HUES64 (cell line): ENCODE measurements around the gene MAP3K5.
"Not testable (repeated sequence)": the region's sequence is repeated elsewhere in the genome, so short reads cannot be mapped to it uniquely, and the experiment has no call there.

Source experiments
- H3K27ac ChIP-seq: 2 replicates; pipeline ENCODE4 v1.7.0; 2013; ENCODE audit warnings: low read depth, low read length, inconsistent platforms
- H3K27me3 ChIP-seq: 2 replicates; pipeline ENCODE4 v1.6.1; 2013; ENCODE audit warnings: mild to moderate bottlenecking, low read length; ENCODE audit not compliant: insufficient read depth
- H3K36me3 ChIP-seq: 2 replicates; pipeline ENCODE4 v1.6.1; 2013; ENCODE audit warnings: mild to moderate bottlenecking, low read length; ENCODE audit not compliant: insufficient read depth
- H3K4me1 ChIP-seq: 2 replicates; pipeline ENCODE4 v1.6.1; 2013; ENCODE audit warnings: mild to moderate bottlenecking, low read length, moderate library complexity; ENCODE audit not compliant: insufficient read depth
- H3K4me3 ChIP-seq: 2 replicates; pipeline ENCODE4 v1.5.1; 2013; ENCODE audit warnings: mild to moderate bottlenecking, low read length, moderate library complexity
- H3K9ac ChIP-seq: 2 replicates; pipeline ENCODE4 v1.6.1; 2013; ENCODE audit warnings: mild to moderate bottlenecking, low read depth, low read length
- H3K9me3 ChIP-seq: 2 replicates; pipeline ENCODE4 v1.6.1; 2013; ENCODE audit warnings: low read depth, low read length; ENCODE audit not compliant: insufficient read depth
- WGBS: fragments of 150-250, 120-280 bp; methylation state at CpG from one replicate; pipeline ENCODE4 v1.1.7; 2013; ENCODE audit warnings: missing lambda C conversion rate; 5-methylcytosine and 5-hydroxymethylcytosine counted together

The MAP3K5 gene

DNA sequence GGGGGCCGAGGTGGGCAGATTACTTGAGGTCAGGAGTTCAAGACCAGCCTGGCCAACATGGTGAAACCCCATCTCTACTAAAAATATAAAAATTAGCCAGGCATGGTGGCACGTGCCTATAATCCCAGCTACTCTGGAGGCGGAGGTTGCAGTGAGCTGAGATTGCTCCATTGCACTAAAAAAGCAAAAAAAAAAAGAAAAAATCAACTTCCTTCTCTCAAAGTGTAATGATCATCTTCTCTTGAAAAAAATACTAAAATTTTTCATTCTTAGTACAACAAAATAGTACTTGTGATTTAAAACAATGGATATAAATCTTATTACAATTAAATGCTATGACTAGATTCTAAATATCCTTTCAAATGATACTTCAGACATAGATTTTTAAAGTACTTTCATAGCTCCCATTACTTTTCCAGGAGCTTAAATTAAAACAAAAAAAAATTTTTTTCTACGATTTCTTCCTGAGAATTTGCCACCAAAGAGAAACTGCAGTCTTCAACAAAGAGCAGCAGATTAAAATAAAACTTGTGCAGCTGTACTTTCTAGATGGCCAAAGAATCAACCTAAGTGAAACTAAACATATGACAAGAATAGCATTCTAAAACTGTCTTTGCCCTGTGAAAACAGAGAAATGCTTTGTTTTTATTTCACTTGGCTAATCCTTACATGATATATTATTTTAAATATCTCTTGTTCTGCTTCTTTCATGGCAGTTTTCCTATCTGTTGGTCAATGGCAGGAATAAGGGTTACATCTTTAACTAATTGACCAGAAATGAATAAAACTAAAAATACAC is 75.2 kb downstream of the MAP3K5 start:
- Histone ChIP-seq H3K4me3 (no peak overlapping the region), H3K9ac (no peak overlapping the region), H3K27ac (no peak overlapping the region), H3K4me1 (peaks cover 11% of the 10 kb centered on the region), H3K9me3 (peaks cover 4% of the 10 kb centered on the region; the same call in 1 of the 2 replicates), H3K27me3 (no peaks in the 10 kb centered on the region), H3K36me3 (no peaks in the 10 kb centered on the region)
- WGBS: 91% methylated on average over 4 of the region's 4 CpGs

DNA sequence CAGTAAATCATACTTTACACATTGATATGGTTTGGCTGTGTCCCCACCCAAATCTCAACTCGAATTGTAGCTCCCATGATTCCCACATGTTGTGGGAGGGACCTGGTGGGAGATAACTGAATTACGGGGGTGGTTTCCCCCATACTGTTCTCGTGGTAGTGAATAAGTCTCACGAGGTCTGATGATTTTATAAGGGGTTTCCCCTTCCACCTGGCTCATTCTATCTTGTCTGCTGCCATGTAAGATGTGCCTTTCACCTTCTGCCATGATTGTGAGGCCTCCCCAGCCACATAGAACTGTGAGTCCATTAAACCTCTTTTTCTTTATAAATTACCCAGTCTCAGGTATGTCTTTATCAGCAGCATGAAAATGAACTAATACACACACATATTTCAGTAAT is 79.6 kb downstream of the MAP3K5 start:
- not testable (repeated sequence) for H3K9me3 ChIP-seq, H3K4me1 ChIP-seq, H3K27me3 ChIP-seq, H3K27ac ChIP-seq, H3K36me3 ChIP-seq, H3K4me3 ChIP-seq, H3K9ac ChIP-seq
- 89% methylated on average over 4 of the region's 4 CpGs for WGBS

DNA sequence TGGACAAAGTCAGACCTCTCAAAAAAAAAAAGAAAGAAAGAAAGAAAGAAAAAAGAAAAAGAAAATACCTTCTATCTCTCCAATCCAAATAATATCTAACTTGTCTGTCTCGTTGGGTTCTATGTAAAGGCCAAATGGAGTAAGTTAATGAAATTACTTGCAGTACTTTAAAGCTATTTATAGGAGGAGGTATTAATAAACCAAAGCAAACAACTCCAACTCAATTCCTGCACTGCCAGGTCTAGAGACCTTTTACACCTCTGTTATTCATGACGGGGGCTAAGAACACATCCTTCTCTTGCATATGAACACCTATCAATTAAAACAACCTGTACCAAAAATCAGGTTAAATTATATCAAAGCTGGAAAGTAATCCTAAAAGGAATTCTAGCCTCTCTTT is 80.6 kb downstream of the MAP3K5 start:
- H3K9ac ChIP-seq: no peak overlapping the region
- H3K27ac ChIP-seq: no peak overlapping the region
- WGBS: 96% methylated on average over 1 of the region's 2 CpGs

DNA sequence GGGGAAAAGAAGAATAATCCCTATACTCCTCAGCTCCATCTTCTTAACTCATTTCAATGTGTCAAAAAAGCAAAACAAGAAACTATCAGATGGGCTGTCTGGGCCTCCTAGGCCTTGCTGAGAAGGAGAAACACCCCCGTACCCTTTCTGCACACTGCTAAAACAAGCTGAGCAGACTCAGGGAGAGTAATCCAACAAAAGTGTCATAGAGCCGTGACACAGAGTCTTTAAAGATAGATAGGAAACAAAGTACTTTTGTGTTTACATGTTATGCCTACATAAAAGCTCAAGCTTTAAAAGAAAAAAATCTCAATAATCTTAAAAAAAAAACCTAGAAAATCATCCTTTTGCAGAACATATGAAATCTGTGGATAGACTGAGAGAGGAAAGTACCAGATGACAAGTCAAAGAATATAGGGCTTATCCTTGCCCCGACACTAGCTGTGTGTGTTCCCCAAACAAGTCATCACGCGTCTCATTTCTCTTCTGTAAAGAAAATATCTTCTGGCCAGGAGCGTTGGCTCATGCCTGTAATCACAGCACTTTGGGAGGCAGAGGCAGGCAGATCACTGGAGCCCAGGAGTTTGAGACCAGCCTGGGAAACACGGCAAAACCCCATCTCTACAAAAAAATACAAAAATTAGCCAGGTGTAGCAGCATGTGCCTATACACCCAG is 81.3 kb downstream of the MAP3K5 start:
- Histone ChIP-seq H3K9me3 (no peaks in the 10 kb centered on the region), H3K4me1 (no peaks in the 10 kb centered on the region), H3K4me3 (no peak overlapping the region), H3K27me3 (no peaks in the 10 kb centered on the region), H3K36me3 (no peaks in the 10 kb centered on the region), H3K9ac (no peak overlapping the region), H3K27ac (no peak overlapping the region)
- 96% methylated on average over 6 of the region's 7 CpGs for WGBS

More for the DNA sequence above, 80.6 kb downstream of the MAP3K5 start:
- no peaks in the 10 kb centered on the region for H3K36me3 ChIP-seq
- no peaks in the 10 kb centered on the region for H3K9me3 ChIP-seq
- no peaks in the 10 kb centered on the region for H3K4me1 ChIP-seq
- no peaks in the 10 kb centered on the region for H3K27me3 ChIP-seq
- no peak overlapping the region for H3K4me3 ChIP-seq

DNA sequence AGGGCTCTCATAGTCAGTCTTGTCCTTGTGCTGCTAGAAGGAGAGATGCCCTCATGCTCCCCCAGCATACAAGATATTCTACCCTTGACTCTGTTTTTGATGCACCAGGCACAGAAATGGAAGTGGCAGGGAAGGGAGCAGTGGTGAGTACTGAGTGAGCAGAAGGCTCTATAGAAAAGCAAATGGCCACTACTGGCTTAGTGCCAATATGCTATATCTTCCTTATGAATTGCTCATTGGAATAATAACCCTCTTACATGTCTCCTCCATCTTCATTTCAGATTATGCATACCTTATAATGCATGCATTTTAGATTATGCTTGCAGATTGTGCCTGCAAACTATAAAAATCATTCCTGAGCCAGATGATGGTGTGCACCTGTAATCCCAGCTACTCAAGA is 82.8 kb downstream of the MAP3K5 start:
- Histone ChIP-seq H3K9ac (no peak overlapping the region), H3K4me1 (no peaks in the 10 kb centered on the region), H3K27me3 (no peaks in the 10 kb centered on the region), H3K27ac (no peak overlapping the region), H3K36me3 (no peaks in the 10 kb centered on the region), H3K4me3 (no peak overlapping the region), H3K9me3 (no peaks in the 10 kb centered on the region)

DNA sequence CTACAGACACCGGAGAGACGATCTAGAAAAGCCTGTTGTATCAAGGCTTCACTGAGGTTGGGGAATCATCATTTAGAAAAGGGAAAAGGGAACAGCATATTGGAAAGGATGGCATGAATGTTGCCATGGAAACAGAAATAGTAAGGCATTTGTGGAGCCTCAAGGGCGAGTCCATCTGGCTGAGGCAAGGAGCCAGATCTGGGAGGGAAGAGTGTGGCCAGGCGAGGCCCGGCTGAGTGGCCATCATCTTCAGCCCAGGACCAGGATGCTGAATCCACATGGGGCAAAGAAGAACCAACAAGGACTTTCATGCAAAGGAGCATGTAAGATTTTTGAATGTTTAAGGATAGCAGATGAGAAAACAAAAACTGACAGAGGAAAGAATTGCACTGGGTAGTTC is 85.8 kb downstream of the MAP3K5 start:
- Histone ChIP-seq H3K36me3 (no peaks in the 10 kb centered on the region), H3K27ac (no peak overlapping the region), H3K4me3 (no peak overlapping the region), H3K9me3 (no peaks in the 10 kb centered on the region), H3K27me3 (no peaks in the 10 kb centered on the region), H3K9ac (no peak overlapping the region), H3K4me1 (no peaks in the 10 kb centered on the region)
- WGBS: 92% methylated on average over 5 of the region's 5 CpGs

DNA sequence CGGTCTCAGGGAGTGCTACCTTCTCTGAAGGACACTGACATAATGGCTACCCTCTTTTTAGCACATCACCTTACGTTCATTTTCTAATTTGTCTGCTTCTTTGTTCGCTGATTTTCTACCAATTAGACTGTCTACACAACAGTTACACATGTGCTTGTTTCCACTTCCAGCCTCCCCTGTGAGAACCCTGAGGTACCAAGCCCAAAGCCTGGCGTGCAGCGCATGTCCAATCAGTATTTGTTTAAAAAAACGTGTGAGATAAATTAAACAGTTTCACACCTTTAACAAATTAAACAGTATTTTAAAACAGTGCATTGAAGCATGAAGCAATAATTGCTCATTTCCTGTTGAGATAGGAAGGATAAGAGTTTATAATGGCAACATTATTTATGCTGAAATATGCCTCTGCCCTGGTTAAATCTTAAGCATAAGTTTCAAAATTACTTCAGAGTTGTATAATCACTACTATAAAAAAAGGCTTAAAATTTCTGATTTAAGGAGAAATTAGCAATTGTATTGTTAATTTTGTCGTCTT is 88.9 kb downstream of the MAP3K5 start:
- H3K27me3 ChIP-seq: no peaks in the 10 kb centered on the region
- H3K27ac ChIP-seq: no peak overlapping the region
- H3K4me3 ChIP-seq: no peak overlapping the region
- H3K36me3 ChIP-seq: no peaks in the 10 kb centered on the region
- no peaks in the 10 kb centered on the region for H3K4me1 ChIP-seq
- H3K9ac ChIP-seq: no peak overlapping the region
- H3K9me3 ChIP-seq: no peaks in the 10 kb centered on the region
- 91% methylated on average over 7 of the region's 7 CpGs for WGBS

DNA sequence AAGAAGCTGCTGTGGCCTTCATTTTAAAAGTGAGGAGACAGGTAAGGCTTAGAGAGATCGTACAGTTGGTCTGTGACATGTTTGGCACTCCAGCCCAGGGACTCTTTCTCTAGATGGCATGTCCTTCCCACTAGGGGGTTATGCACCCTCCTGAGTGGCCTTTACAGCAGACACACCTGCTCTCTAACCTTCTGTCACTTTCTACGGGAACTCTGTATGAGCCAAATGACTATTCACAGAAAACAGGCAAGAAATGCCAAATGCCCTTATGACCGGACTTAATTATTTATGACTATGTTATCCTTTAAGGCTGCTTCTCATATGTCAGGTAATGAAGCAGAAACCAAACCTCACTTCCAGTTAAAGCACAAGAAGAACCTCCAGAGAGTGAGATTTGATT is 91.2 kb downstream of the MAP3K5 start:
- no peak overlapping the region for H3K4me3 ChIP-seq
- H3K9ac ChIP-seq: no peak overlapping the region
- no peaks in the 10 kb centered on the region for H3K36me3 ChIP-seq
- no peak overlapping the region for H3K27ac ChIP-seq
- no peaks in the 10 kb centered on the region for H3K9me3 ChIP-seq
- no peaks in the 10 kb centered on the region for H3K27me3 ChIP-seq
- H3K4me1 ChIP-seq: no peaks in the 10 kb centered on the region
- 94% methylated on average over 3 of the region's 3 CpGs for WGBS

DNA sequence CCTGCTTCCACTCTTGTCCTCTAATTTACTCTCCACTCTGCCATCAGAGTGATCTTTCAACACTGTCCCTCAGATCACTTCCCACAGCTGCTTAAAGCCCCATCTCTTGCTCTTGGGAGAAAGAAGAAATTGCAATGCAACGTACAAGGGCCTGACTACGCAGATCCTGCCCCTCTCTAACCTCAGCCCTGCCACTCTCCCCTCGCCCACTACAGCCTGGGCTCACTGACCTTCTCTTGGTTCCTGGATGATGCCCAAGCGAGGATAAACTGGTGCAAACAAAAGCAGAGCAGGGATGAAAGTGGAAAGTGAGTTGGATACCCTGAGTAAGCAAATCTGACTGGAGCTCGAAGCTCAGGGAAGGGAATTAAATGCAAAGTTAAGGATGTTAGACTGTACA is 92.9 kb downstream of the MAP3K5 start:
- Histone ChIP-seq H3K4me1 (no peaks in the 10 kb centered on the region), H3K27ac (no peak overlapping the region), H3K27me3 (no peaks in the 10 kb centered on the region), H3K36me3 (no peaks in the 10 kb centered on the region), H3K9ac (no peak overlapping the region), H3K9me3 (no peaks in the 10 kb centered on the region), H3K4me3 (no peak overlapping the region)
- 82% methylated on average over 5 of the region's 5 CpGs for WGBS

DNA sequence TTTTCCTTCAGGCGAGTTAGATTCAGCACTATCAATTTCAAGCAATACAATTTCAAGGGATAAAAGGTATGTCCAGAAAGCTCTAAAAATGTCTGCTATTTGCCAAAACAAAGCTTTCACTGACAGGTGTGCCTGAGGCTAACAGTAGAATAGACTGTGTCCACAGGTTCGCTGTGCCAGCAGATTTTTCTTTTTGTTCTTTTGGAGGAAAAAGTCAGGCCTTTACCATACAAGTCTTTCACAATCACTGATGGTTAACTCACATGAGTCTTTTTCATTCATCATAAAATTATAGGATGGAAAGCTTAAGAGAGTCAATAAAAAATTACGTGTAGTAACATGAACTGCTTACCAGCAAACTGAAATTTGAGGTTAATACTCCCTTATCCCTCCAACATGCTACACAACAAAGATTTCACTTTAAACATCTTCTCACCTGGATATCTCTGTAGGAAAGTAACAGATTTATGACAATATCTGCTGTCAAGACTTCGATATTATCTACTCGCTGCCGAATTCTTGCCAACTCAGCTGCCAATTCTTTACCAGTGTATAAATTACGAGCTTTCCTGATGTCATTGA is 95.4 kb downstream of the MAP3K5 start:
- WGBS: 91% methylated on average over 7 of the region's 7 CpGs
- Histone ChIP-seq H3K27ac (no peak overlapping the region), H3K4me3 (no peak overlapping the region), H3K9me3 (no peaks in the 10 kb centered on the region), H3K9ac (no peak overlapping the region), H3K27me3 (no peaks in the 10 kb centered on the region), H3K4me1 (no peaks in the 10 kb centered on the region), H3K36me3 (no peaks in the 10 kb centered on the region)

DNA sequence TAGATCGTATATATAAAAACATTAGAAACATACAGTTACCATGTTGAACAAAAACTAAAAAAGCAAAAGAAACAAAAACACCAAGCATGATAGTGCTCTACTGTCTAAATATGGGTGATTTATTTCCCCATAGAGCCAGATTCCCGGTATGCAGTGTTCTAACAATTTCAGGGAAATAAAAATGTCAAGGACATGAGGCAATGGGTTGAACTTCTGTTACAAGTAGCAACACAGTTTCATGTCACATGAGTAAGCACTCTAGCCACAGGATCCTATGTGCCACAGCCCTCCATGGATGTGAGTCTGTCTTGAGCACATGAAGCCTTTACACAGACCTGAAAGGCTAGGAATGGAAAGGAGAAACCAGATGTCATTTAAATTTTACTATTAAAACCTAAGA is 96.0 kb downstream of the MAP3K5 start:
- H3K4me3 ChIP-seq: no peak overlapping the region
- H3K27ac ChIP-seq: no peak overlapping the region
- H3K9ac ChIP-seq: no peak overlapping the region
- H3K9me3 ChIP-seq: no peaks in the 10 kb centered on the region
- H3K27me3 ChIP-seq: no peaks in the 10 kb centered on the region
- H3K36me3 ChIP-seq: no peaks in the 10 kb centered on the region
- no peaks in the 10 kb centered on the region for H3K4me1 ChIP-seq
- WGBS: 91% methylated on average over 1 of the region's 2 CpGs
